Measurements from ENCODE around the gene RFX4. TPM values are rescaled to one million over a fixed set of nuclear protein-coding genes. Genes with fewer than 3 reads are reported as not detected.

The RFX4 gene
- under 1 TPM in 1 of 4 donors, not detected in 3; 0.12 TPM for polyA plus RNA-seq (ENCODE audit: insufficient read length in 4 of 4)

DNA sequence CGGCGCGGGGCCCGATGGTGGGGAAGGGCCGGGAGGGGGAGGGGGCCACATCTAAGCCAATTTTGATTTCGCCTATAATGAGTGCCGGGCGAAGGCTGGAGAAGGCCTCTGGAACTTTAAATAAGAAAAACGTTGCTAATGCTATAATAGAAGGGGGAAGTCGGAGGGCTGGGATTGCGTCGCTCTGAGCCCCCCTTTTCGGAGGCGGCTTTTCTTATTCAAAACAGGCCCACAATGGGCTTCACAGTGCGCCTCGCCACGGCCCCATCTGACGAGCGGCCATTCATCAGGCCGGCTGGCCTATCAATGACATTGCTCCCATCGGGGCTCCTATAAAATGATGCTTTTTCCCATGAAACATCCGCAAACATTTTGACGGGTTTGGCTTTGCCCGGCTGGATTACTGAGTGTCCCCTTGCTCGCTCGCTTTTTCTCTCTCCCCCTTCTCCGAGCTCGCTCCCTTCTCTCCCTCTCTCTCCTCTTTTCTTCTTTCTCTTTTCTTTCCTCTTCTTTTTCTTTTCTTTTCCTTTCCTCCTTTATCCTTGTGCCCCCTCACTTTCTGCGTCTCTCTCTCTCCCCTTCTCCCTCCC, at the start of gene RFX4:
RFX4 (plus strand) TSS at position 364 of the 590 bp plus-strand sequence. CDS start 317 bp downstream, outside the sequence.
- no peak for DNase-seq (ENCODE audit: low read depth in 4 of 4, low spot score in 3 of 4)

- DNase-seq (ENCODE audit: low read depth in 4 of 4, low spot score in 3 of 4), result no peak
These were observed 41.6 kb upstream of the RFX4 start for GRCh38 chr12:106541201-106541600.

DNA sequence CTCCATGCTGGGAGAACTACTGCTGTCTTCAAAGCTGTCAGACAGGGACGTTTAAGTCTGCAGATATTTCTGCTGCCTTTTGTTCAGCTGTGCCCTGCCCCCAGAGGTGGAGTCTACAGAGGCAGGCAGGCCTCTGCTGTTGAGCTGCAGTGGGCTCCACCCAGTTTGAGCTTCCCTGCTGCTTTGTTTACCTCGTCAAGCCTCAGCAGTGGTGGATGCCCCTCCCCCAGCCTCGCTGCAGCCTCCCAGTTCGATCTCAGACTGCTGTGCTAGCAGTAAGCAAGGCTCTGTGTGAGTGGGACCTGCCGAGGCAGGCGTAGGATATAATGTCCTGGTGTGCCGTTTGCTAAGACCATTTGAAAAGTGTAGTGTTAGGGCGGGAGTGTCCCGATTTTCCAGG, 31.4 kb upstream of the RFX4 start:
- DNase-seq (ENCODE audit: low read depth in 4 of 4, low spot score in 3 of 4), result no peak

- no peak for DNase-seq (ENCODE audit: low read depth in 4 of 4, low spot score in 3 of 4)
These were observed 30.6 kb upstream of the RFX4 start for GRCh38 chr12:106552228-106552627.

DNA sequence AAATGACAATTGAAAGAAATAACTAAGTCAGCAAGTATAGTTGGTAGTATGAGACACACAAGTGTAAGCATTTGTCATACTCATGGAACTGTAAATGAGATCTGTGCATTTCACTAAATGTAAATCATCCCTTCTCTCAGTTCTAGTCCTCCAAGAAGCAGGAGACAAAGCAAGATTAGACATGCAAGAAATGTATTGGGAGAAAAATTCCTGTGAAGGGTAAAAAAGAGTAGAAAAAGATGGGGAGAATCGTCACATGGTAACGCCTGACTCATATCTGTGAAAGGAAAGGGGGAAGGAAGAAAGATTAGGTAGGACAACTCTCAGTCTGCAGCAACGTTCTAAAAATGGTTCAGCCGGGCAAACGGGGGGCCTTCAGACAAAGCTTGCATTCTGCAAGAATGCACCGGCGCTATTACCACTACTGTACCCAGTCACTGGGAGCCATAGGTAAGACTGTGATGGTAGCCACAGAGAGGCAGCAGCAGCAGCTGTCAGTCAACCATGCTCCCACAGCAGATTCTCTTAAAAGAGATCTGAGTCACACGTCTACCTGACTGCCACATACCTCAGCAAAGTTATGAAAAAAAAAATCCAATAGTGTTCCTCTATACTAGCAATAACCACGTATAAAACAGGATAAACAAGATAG, 18.0 kb upstream of the RFX4 start:
- no peak for DNase-seq (ENCODE audit: low read depth in 4 of 4, low spot score in 3 of 4)

- no peak for DNase-seq (ENCODE audit: low read depth in 4 of 4, low spot score in 3 of 4)
These were observed 16.0 kb upstream of the RFX4 start for GRCh38 chr12:106566771-106567170.

DNA sequence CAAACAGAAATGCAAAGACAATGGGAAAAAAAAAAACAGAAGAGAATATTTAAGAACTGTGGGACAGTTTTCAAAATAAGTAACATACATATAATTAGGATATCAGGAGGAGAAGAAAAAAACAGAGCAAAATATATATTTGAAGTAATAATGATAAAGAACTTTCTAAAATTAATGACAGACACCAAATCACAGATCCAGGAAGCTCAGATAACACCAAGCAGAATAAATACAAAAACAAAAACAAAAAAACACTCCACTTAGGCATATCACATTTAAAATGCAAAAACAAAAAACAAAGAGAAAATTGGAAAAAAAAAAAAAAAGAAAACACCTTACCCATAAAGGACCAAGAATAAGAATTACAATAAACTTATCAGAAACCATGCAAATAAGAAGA, 9.6 kb upstream of the RFX4 start:
- no peak for DNase-seq (ENCODE audit: low read depth in 4 of 4, low spot score in 3 of 4)

DNA sequence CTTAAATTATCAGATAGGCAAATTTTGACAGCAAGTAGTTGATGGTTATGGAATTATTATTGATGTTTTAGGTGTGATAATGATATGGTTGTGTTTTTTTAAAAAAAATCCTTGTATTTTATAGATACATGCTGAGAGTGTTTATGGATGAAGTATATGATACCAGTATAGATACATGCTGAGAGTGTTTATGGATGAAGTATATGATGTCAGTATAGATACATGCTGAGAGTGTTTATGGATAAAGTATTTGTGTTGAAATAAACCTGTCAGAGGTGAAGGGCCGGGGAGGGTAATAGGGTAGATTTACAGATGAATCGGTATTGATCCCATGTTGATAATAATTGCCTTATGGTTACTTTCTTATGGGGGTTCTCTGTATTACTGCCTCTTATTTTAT, 6.0 kb upstream of the RFX4 start:
- no peak for DNase-seq (ENCODE audit: low read depth in 4 of 4, low spot score in 3 of 4)

DNA sequence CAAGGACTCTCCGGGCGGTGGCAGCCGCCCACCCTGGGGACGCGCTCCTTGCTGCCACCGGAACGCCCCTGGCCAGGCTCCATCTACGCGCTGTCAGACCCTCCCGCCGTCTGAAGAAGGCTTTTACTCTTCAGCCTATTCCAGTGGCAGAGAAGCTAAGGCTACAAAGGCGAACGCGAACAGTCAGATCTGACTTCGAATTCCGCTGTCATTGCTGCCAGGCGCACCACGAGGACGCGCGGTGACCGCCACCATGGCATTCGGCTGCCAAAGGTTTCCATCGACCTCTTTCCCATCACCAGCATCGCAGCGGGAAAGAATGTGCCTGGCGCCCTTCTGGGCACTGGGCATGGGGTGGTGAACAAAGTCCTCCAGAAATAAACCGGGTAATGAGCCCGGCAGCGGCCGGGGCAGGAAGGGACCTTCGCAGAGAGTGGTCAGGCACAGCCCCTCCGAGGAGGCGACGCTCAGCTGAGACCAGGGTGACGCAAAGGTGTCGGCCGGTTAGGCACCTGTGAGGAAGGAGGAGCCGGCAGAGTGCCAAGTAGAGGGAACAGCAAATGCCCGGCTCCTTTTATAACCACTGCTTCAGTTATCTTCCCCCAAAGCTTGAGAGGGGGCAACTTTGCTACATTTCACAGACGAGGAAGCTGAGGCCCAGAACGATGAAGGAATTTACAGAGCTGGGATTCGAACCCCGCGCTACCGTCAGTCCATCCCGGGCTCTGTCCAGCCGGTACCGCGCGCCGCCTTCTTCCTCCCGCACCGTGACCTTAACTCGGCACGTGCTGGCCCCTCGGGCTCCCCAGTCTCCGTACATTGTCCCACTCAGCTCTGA, 1.9 kb upstream of the RFX4 start:
- no peak for DNase-seq (ENCODE audit: low read depth in 4 of 4, low spot score in 3 of 4)

DNA sequence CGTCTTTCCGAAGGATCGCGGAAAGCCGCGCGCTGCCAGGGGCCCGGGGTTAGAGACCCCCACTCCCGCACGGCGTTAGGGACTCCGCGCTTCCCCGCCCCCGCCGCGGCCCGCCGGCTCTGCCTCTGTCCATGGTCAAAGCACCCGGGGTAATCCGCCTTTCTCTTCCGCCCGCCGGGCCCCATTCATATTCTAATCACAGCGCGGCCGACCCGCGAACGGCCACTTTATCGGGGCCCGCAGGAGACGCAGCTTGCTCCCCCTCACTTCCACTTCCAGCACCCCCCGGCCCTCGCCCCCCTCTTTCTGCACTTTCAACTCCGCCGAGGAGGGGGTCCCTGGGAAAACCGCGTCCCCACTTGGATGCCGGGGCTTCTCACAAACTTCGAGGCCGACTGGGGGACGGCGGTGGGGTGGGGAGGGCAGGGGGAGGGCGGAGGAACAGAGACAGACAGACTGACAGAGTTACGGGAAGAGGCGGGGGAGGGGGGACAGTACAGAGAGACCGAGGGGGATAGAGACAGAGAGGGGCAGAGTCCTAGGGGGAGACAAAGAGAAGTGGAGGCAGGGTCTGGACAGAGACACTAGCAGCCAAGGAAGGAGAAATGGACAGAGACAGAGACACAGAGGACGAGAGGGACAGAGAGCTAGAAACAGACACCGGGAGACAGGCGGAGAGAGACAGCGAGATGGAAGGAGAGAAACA, 1.1 kb upstream of the RFX4 start:
- DNase-seq (ENCODE audit: low read depth in 4 of 4, low spot score in 3 of 4), result no peak

DNA sequence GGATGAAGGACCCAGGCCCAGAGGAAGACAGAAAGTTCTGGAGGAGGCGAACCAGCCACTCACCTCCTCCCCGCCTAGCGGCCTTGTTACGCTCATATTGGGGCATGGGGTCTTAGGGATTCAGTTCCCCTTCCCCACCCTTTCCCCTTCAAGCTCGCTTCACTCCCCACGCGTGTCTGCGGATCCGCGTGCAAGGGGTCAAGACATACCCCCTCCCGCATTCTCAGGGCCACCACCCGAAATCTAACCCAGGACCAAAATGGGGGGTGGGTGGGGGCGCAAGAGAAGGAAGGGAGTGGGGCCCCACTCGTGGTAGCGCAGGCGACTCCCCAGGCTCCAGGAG, 584 bp upstream of the RFX4 start:
- no peak for DNase-seq (ENCODE audit: low read depth in 4 of 4, low spot score in 3 of 4)

DNA sequence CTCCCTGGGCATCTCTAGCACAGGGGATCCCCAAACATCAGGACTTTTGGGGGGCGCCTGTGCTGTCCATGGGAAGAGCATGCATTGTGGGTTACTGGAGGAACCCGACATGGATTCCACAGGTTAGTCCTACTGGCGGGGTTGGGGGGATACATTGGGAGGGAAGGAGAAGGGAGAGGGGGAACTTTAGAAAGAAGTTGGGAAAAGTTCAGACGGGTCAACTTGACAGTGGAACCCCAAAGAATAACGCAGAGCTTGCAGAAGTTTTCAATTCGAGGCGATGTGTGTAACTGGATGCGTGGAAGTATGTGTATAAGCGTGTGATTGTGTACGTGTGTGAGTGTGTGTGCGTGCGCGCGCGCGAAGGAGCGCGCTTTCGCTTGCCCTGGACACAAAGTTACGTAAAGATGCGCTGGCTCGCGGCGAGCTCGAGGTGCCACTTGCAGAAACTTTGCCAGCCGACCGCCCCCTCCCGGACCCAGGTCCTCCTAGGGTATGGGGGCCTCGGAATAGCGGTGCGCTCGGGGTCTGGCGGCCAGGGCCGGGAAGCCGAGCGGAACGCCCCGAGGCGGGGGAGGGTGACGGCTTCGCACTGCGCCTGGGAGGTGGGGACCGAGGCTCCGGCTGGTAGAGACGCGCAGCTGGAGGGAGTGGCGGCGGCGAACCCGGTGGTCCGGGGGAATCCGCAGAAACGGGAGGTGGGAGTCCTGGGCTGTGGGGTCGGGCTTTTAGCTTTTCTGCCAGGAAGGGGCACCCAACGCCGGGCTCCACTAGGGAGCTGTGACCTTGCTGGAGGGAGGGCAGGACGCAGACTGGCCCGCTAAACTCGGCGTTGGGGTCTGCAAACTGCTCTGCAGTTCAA, 669 bp downstream of the RFX4 start:
- DNase-seq (ENCODE audit: low read depth in 4 of 4, low spot score in 3 of 4), result no peak

GRCh38 chr12:106584104-106585064, 1.6 kb downstream of the RFX4 start:
- DNase-seq (ENCODE audit: low read depth in 4 of 4, low spot score in 3 of 4), result no peak

DNA sequence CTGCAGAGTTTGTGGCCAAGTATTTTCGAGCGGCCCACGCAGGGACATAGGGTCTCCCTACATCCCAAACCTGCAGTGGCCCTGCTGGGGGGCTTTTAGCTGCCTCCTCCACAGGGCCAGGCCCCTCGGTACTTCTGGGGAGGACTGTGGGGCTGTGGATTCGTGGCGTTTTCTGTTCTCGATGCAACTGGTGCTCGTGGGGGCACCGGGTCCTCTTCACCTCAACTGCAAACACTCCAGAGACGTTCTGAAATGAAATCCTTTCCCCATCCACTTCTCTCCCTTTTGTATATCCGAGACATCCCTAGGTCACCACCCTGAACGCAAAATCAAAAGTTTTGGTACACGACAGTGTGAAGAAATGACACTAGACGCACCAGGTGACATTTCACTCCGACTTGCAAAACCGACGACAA, 2.3 kb downstream of the RFX4 start:
- no peak for DNase-seq (ENCODE audit: low read depth in 4 of 4, low spot score in 3 of 4)

DNA sequence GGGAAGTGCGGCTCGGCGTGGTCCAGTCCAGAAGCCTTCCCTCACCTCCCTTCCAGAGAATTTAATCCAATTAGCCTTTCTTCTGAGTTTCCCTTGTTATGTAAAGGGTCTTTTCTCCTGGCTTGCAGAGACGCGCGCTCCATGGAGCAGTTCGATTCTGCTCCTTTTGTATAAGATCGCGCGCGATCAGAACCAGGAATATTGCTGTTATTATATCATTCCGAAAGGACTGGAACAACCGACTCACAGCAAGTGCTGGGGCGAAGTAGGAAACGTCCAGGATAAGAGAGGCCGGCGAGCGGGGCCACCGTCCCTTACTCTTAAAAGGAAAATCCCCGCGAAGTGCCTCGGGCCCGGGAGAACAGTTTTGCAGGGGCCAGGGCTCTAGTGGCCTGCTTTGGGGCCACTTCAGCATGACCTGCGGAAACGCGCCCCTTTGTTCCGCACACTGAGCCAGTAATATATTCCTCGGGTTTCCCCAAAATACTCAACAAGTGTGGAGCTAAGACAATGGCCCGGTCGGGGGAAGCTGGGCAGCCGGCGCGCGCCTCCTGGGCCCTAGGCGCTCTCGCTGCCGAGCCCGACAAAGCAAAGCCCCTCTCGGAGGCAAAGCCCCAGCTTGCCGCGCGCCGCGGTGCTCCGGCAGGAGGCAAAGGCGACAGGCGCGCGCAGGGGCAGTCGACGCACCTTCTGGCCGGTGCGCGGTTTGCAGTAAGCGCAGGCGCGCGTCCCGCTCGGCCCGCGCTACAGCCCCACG, 2.9 kb downstream of the RFX4 start:
- no peak for DNase-seq (ENCODE audit: low read depth in 4 of 4, low spot score in 3 of 4)

GRCh38 chr12:106586278-106586802, 3.5 kb downstream of the RFX4 start:
- no peak for DNase-seq (ENCODE audit: low read depth in 4 of 4, low spot score in 3 of 4)

DNA sequence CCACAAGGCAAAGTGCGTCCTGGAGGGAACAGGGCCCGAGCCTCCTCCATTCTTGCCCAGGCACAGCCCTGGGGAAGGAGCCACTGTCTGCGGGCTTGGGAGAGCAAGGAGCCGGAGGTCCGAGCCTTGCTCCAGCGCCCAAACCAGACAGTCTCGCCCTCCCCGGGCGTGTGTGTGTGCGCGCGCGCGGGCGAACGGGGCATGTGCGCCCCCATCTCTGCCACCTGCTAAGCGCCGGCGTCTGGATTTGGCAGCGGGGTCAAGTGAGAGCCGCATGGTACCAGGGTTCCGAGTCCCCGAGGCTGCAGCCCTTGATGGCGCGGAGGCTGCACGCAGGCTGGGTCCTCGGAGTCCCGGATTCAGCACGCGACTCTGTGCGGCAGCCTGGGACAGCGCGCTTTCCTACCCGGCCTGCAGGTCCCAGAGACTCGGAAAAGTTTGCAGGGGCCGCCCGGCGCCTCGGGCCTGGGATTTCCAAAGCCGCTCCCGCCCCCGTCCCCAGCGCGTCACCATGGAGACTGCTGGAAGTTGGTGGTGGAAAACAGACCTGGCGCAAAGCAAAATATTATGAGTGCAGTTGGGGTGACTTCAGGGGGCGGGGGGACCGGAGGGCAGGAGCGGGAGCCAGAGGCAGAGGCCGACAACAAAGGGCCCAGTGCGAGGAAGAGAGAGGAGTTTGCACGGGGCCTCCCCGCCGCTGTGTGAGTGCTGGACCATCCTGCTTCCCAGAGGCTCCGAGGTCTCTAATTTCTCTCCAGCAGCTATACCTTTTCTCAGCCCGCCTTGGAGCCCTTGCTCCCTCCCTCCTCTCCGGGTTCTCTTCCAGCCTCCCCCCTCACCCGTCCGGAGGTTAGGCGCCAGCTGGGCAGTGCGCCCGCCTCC, 4.2 kb downstream of the RFX4 start:
- no peak for DNase-seq (ENCODE audit: low read depth in 4 of 4, low spot score in 3 of 4)

Data from right renal pelvis (tissue), 4 donors.